ENCODE measurements around the gene UNC45A. TPM values are rescaled to one million over a fixed set of nuclear protein-coding genes. Genes with fewer than 3 reads are reported as not detected.
"Not testable (repeated sequence)": the region's sequence is repeated elsewhere in the genome, so short reads cannot be mapped to it uniquely, and the experiment has no call there.

The UNC45A gene
- total and polyA plus RNA-seq, 12 donors, result 19.2 to 28.0 (median 25.2) TPM

DNA sequence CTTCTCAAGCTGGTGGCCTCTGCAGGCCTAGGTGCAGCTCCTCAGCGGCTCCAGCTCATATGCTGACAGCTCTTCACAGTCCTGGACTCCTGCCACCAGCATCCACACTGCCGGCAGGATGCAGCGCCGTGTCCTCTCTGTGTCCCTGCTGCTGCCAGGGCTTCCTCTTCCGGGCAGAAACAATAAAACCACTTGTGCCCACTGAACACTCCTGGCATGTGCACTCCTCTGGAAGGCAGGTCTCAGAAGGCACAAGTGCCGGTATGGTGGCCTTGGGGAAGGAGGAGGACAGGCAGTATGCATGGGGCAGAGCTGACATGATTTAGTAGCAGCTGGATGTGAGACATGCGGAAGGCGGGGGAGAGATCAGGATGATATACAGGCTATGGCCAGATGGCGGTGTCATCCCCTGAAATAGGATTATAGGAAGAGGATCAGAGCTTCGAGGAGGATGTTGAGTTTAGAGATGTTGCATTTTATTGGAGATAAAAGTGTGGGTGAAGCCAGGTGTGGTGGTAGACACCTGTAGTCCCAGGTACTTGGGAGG is 39.4 kb upstream of the UNC45A start:
- Histone ChIP-seq H3K4me3 (no peak overlapping the region), H3K27me3 (no peaks in the 10 kb centered on the region), H3K27ac (no peak overlapping the region), H3K36me3 (peaks cover 5 to 64% (median 40%) of the 10 kb centered on the region in 9 donors), H3K4me1 (peaks cover 0 to 10% (median 5%) of the 10 kb centered on the region in 9 donors), H3K9me3 (no peaks in the 10 kb centered on the region)
- peak in 7 of 8 donors; percentile 5 to 30 (median 22) for ATAC-seq
- DNase-seq, result no peak
- WGBS, 2 donors, result 35 to 42% methylated on average over 10 of the region's 10 CpGs
- intact Hi-C loops (cut with DNase I), result loop anchor here in 1 of 10 donors (5.0 kb wide), 1 partner anchor 37 kb away; the partner anchor contains the start of gene HDDC3
- TF ChIP-seq, protein P1, sequence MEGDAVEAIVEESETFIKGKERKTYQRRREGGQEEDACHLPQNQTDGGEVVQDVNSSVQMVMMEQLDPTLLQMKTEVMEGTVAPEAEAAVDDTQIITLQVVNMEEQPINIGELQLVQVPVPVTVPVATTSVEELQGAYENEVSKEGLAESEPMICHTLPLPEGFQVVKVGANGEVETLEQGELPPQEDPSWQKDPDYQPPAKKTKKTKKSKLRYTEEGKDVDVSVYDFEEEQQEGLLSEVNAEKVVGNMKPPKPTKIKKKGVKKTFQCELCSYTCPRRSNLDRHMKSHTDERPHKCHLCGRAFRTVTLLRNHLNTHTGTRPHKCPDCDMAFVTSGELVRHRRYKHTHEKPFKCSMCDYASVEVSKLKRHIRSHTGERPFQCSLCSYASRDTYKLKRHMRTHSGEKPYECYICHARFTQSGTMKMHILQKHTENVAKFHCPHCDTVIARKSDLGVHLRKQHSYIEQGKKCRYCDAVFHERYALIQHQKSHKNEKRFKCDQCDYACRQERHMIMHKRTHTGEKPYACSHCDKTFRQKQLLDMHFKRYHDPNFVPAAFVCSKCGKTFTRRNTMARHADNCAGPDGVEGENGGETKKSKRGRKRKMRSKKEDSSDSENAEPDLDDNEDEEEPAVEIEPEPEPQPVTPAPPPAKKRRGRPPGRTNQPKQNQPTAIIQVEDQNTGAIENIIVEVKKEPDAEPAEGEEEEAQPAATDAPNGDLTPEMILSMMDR (IDR thresholded peaks at IDR 0.05), result no peak

DNA sequence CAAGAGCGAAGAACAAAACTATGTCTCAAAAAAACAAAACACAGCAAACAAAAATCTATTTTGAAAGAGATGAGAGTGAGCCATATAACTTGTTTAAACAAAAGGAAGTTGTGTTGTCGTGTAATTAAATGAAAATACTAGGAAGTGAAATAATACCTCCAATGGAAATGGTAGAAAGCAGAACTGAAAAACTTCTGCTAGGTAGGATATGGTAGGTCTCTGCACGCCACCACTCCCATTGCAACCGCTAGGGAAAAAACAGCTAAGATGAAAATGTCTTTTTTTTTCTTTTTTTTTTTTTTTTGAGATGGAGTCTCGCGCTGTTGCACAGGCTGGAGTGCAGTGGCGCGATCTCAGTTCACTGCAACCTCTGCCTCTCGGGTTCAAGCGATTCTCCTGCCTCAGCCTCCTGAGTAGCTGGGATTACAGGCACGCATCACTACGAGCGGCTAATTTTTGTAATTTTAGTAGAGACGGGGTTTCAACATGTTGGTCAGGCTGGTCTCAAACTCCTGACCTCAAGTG is 37.9 kb upstream of the UNC45A start:
- intact Hi-C loops (cut with DNase I), result loop anchor here in 1 of 10 donors (5.0 kb wide), 1 partner anchor 35 kb away; the partner anchor contains the start of gene HDDC3
- ATAC-seq, result not testable (repeated sequence)

DNA sequence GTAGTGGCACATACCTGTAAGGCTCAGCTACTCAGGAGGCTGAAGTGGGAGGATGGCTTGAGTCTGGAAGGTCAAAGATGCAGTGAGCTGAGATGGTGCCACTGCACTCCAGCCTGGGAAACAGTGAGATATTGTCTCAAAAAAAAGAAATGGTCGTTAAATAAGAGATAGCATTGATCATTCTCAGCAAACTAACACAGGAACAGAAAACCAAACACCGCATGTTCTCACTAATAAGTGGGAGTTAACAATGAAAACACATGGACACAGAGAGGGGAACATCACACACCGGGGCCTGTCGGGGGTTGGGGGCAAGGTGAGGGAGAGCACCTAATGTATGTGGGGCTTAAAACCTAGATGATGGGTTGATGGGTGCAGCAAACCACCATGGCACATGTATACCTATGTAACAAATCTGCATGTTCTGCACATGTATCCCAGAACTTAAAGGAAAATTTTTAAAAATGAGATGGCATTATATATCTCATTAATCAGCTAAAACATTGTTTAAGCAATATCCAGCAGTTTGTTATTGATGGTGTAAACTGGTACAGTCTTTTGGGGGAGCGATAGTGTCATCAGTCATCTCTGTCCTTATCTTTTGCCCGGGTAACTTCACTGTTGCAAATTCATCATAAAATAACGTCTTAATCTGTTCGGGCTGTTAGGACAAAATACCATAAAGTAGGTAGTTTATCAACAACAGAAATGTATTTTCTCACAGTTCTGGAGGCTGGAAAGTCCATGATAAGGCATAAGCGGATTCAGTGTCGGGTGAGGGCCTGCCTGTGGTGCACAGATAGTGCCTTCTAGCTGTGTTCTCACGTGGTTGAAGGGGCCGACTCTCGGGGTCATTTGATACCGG is 33.7 kb upstream of the UNC45A start:
- Histone ChIP-seq H3K9me3 (no peaks in the 10 kb centered on the region), H3K27me3 (no peaks in the 10 kb centered on the region), H3K36me3 (peaks cover 0 to 27% (median 15%) of the 10 kb centered on the region in 9 donors), H3K27ac (peak overlapping the region; percentile 79 to 97 (median 92)), H3K4me3 (peak overlapping the region in 9 of 10 donors; percentile 45 to 92 (median 82)), H3K4me1 (peaks cover 6 to 31% (median 19%) of the 10 kb centered on the region in 9 donors)
- intact Hi-C loops (cut with DNase I), result loop anchor here in 5 of 10 donors (1.0 to 2.0 kb wide), 3 partner anchors 29 to 33 kb away; partner anchors contain the start of gene HDDC3 (in 3 of the 5)
- ATAC-seq (peak in 1 of 8 donors; percentile 19), DNase-seq (no peak)
- TF ChIP-seq, protein P1 (IDR thresholded peaks at IDR 0.05), result no peak
- WGBS, 2 donors, result 49 to 54% methylated on average over 14 of the region's 14 CpGs

More for the DNA sequence above, 37.9 kb upstream of the UNC45A start:
- H3K27ac ChIP-seq, H3K4me3 ChIP-seq, H3K9me3 ChIP-seq, DNase-seq, H3K27me3 ChIP-seq: not testable (repeated sequence)
- 90 to 97% methylated on average over 14 of the region's 14 CpGs for WGBS, 2 donors
- H3K4me1 ChIP-seq, result peaks cover 0 to 21% (median 12%) of the 10 kb centered on the region in 9 donors
- H3K36me3 ChIP-seq, result peaks cover 5 to 48% (median 27%) of the 10 kb centered on the region in 9 donors

DNA sequence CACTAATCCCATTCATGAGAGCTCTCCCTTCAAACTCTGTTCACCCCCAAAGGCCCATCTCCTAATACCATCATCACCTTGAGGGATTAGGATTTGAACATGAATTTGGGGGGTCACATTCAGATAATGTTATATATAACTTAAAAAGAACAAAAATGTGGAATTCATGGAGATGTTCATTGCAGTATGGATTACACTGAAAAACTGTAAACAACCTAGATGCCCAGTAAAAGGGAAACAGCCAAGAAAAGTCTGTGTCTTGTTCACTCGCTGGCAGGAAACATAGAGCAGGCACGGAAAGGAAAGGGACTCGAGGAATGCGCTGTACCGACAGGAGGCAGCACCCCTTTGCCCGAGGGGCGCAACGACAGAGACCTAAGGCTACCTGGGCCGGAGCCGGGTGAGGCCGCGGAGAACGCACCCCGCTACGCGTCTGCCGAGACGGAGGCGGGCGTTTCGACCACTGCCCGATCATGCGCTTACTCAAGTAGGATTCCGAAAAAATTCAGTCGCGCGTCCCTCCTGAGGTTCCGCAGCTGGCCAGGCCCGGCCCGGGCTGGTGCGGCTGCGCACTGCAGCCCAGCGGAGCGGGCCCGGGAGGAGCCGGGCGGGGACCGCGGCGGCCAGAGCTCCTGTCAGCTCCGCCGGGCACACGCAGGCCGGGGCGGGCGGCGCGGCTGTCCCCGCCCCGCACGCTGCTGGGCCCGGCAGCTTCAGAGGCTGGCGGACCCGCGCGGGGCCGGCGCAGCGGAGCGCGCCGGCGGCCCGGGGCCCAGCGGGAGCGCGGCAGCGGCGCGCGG is 32.8 kb upstream of the UNC45A start:
- intact Hi-C loops (cut with DNase I), result loop anchor here in 5 of 10 donors (1.0 to 2.0 kb wide), 3 partner anchors 29 to 32 kb away; partner anchors contain the start of gene HDDC3 (in 3 of the 5)
- peak; percentile 88 to 94 (median 90) for ATAC-seq

More for the DNA sequence above, 32.8 kb upstream of the UNC45A start:
- H3K9me3 ChIP-seq, result no peaks in the 10 kb centered on the region
- DNase-seq, result peak; percentile 70 to 81
- WGBS, 2 donors, result 0% methylated on average over 40 to 71 of the region's 71 CpGs
- TF ChIP-seq, protein P1 (IDR thresholded peaks at IDR 0.05), result peak; percentile 34 to 97 (median 80)
- peak overlapping the region; percentile 79 to 97 (median 93) for H3K27ac ChIP-seq
- peak overlapping the region; percentile 24 to 92 (median 82) for H3K4me3 ChIP-seq
- peaks cover 0 to 29% (median 23%) of the 10 kb centered on the region in 9 donors for H3K36me3 ChIP-seq
- H3K4me1 ChIP-seq, result peaks cover 6 to 39% (median 24%) of the 10 kb centered on the region in 9 donors
- no peaks in the 10 kb centered on the region for H3K27me3 ChIP-seq
